Measurements from ENCODE around the gene UCK2. TPM values are rescaled to one million over a fixed set of nuclear protein-coding genes. Genes with fewer than 3 reads are reported as not detected.
A peak's percentile ranks its signal among the peaks of the same experiment; 100 is the strongest.

Gene UCK2
- total and polyA plus RNA-seq, 9 of the 15 experiments (the other 6 are each of a cell fraction or from before 2014, with no cell fraction given), result 71.6 to 145 (median 95.8) TPM

GRCh38 chr1:165836664-165837482 lies 9.5 kb downstream of the UCK2 start:
- WGBS (ENCODE audit: insufficient coverage, low coverage, missing lambda C conversion rate), result 10% methylated on average over 6 of the region's 6 CpGs
- Histone ChIP-seq H3K36me3 (ENCODE audit: control insufficient read depth, insufficient read depth, low read length) (peaks cover 25% of the 10 kb centered on the region; the same call in 2 of the 3 replicates), H3K9ac (ENCODE audit: insufficient read depth in 1 of 2, low read depth in 2 of 2, low read length in 2 of 2) (no peak overlapping the region; a peak in 2 of 4 replicates), H3K79me2 (ENCODE audit: control insufficient read depth, insufficient read depth, low read length) (peaks cover 98% of the 10 kb centered on the region), H3K27me3 (ENCODE audit: control insufficient read depth in 2 of 2, insufficient read depth in 2 of 2, low read length in 2 of 2) (no peaks in the 10 kb centered on the region), H4K20me1 (replicated peaks; ENCODE audit: control insufficient read depth, insufficient read depth, low read length) (peaks cover 17% of the 10 kb centered on the region; the same call in 1 of the 2 replicates), H3K4me2 (ENCODE audit: insufficient read depth, low read length) (peak overlapping the region; percentile 42; the same call in 1 of the 2 replicates), H3K9me3 (replicated peaks; ENCODE audit: control insufficient read depth, insufficient read depth, low read depth, low read length) (no peaks in the 10 kb centered on the region), H3K27ac (ENCODE audit: extremely low read depth, low read depth, low read length) (peak overlapping the region; percentile 28; the same call in 2 of the 3 replicates), H2AFZ (ENCODE audit: low read depth, low read length) (no peak overlapping the region), H3K4me3 (no peak overlapping the region), H3K4me1 (replicated peaks in 1 of 2; ENCODE audit: control insufficient read depth in 2 of 2, insufficient read depth in 2 of 2, low read length in 2 of 2) (peaks cover 18 to 61% of the 10 kb centered on the region in 2 experiments), H3K9me1 (ENCODE audit: control insufficient read depth, insufficient read depth, low read length) (no peaks in the 10 kb centered on the region)
- ATAC-seq, result peak; percentile 63
- peak; percentile 79 for FAIRE-seq
- intact Hi-C loops (cut with micrococcal nuclease), result no loop called here
- in situ Hi-C loops (cut with MboI), result no loop called here
- CTCF ChIA-PET (ENCODE audit: low intra/inter-chr PET ratio), result no interaction called here
- POLR2A ChIA-PET, result interaction anchor here (0.6 to 4.2 kb wide), 6 partner anchors 8 to 1002 kb away, joined by 3 to 35 read pairs (median 4); partner anchors contain the start of genes POGK and TMCO1
- DNase-seq (ENCODE audit: extremely low read depth in 1 of 4, low spot score in 3 of 4), result peak in 2 of 4 experiments; percentile 68 to 86
- no TSS peak for BruUV-seq (replicated peaks)
- TF ChIP-seq SAFB (IDR thresholded peaks at IDR 0.05; ENCODE audit: borderline replicate concordance, low read depth, low read length) (no peak), CHAMP1 (IDR thresholded peaks at IDR 0.05) (0 out of 2 replicates have a peak, but pooled peaks have one; percentile 19), FOXJ2 (tag; IDR thresholded peaks at IDR 0.05) (no peak), ZNF253 (CRISPR knock-in tag; conservative IDR thresholded peaks at IDR 0.05) (no peak), TRIM25 (IDR thresholded peaks at IDR 0.05; ENCODE audit: borderline replicate concordance) (no peak), HCFC1 (IDR thresholded peaks at IDR 0.05; ENCODE audit: low read depth, low read length) (no peak), RBM22 (IDR thresholded peaks at IDR 0.05; ENCODE audit: low read depth, low read length, poor library complexity, severe bottlenecking) (no peak), ZNF699 (CRISPR knock-in tag; IDR thresholded peaks at IDR 0.05; ENCODE audit: insufficient replicate concordance) (no peak), ZEB2 (IDR thresholded peaks at IDR 0.05) (peak; percentile 64; the same call in 1 of the 2 replicates), MAX (CRISPR knock-in tag; IDR thresholded peaks at IDR 0.05) (no peak)

All from K562 (cell line).